IMR-90 (cell line): ENCODE data around the gene TRAPPC3L. TPM values are rescaled to one million over a fixed set of nuclear protein-coding genes. Genes with fewer than 3 reads are reported as not detected.
A peak's percentile ranks its signal among the peaks of the same experiment; 100 is the strongest.

Experiments
- ATAC-seq: fragments of 200-7000 bp; cut with Tn5 transposase; 2 replicates; pipeline ENCODE4 v1.9.1; 2020; ENCODE audit warnings: low read depth, mild to moderate bottlenecking, moderate library complexity
- BruUV-seq: library from RNA; stranded (reverse); fragments of 400-500 nt; replicated peaks from 2 replicates; lab custom pipeline; 2021; lab: Mats Ljungman, UMichigan
- CTCF ChIA-PET: fragments of 300-600 bp; formaldehyde crosslinking; extraction: SDS; loops from one replicate; lab custom pipeline; 2021; ENCODE audit warnings: antibody characterized with exemption; lab: Yijun Ruan, JAX
- POLR2A ChIA-PET: fragments of 300-600 bp; sonication (Branson Sonifier 250); formaldehyde crosslinking; loops from one replicate; lab custom pipeline; 2022; ENCODE audit warnings: antibody characterized with exemption; ENCODE audit not compliant: unreplicated experiment; lab: Charles Lee
- DNase-seq: peaks from one replicate; pipeline ENCODE4 v3.0.0; 2013
- H2AFZ ChIP-seq: replicated peaks from 2 replicates; pipeline ENCODE3; 2013; ENCODE audit warnings: low read length, mild to moderate bottlenecking; ENCODE audit not compliant: poor library complexity
- H2AK5ac ChIP-seq: 2 replicates; pipeline ENCODE4 v1.6.1; 2013; ENCODE audit warnings: low read depth, low read length, inconsistent platforms
- H2AK9ac ChIP-seq: replicated peaks from 2 replicates; pipeline ENCODE3; 2013; ENCODE audit warnings: mild to moderate bottlenecking, low read depth, low read length, moderate library complexity; ENCODE audit not compliant: poor library complexity
- H2BK120ac ChIP-seq: 2 replicates; pipeline ENCODE4 v1.6.1; 2013; ENCODE audit warnings: low read depth, low read length, inconsistent platforms
- H2BK15ac ChIP-seq: 3 replicates; pipeline ENCODE4 v1.6.1; 2013; ENCODE audit warnings: low read depth, low read length, inconsistent platforms
- H2BK20ac ChIP-seq: 2 replicates; pipeline ENCODE4 v1.6.1; 2013; ENCODE audit warnings: low read depth, mild to moderate bottlenecking, inconsistent platforms, low read length, moderate library complexity
- H2BK5ac ChIP-seq: 2 replicates; pipeline ENCODE4 v1.6.1; 2013; ENCODE audit warnings: mild to moderate bottlenecking, low read depth, low read length, inconsistent platforms; ENCODE audit not compliant: poor library complexity, severe bottlenecking
- H3K14ac ChIP-seq: replicated peaks from 2 replicates; pipeline ENCODE4 v1.6.1; 2013; ENCODE audit warnings: low read depth, low read length, inconsistent platforms
- H3K18ac ChIP-seq: 2 replicates; pipeline ENCODE4 v1.6.1; 2013; ENCODE audit warnings: low read depth, low read length, control low read depth
- H3K23ac ChIP-seq: 2 replicates; pipeline ENCODE4 v1.6.1; 2013; ENCODE audit warnings: low read depth, low read length, inconsistent platforms
- H3K27ac ChIP-seq: 2 replicates; pipeline ENCODE4 v1.5.1; 2013; ENCODE audit warnings: mild to moderate bottlenecking, control low read depth, low read length; ENCODE audit not compliant: insufficient read depth
- H3K27me3 ChIP-seq: 2 replicates; pipeline ENCODE4 v1.6.1; 2013; ENCODE audit warnings: low read length; ENCODE audit not compliant: control insufficient read depth, insufficient read depth
- H3K36me3 ChIP-seq: 2 replicates; pipeline ENCODE4 v1.6.1; 2013; ENCODE audit warnings: low read length, mixed read lengths; ENCODE audit not compliant: control insufficient read depth, insufficient read depth
- H3K4ac ChIP-seq: 2 replicates; pipeline ENCODE4 v1.6.1; 2013; ENCODE audit warnings: low read depth, low read length, inconsistent platforms
- H3K4me1 ChIP-seq: 2 replicates; pipeline ENCODE4 v1.6.1; 2013; ENCODE audit warnings: low read length, mixed read lengths; ENCODE audit not compliant: control insufficient read depth, insufficient read depth
- H3K4me2 ChIP-seq: 2 replicates; pipeline ENCODE4 v1.6.1; 2013; ENCODE audit warnings: low read depth, mild to moderate bottlenecking, control low read depth, low read length, moderate library complexity
- H3K4me3 ChIP-seq: 2 replicates; pipeline ENCODE4 v1.5.1; 2013; ENCODE audit warnings: low read depth, mild to moderate bottlenecking, control low read depth, low read length, moderate library complexity; ENCODE audit not compliant: insufficient read depth
- H3K56ac ChIP-seq: 2 replicates; pipeline ENCODE4 v1.6.1; 2013; ENCODE audit warnings: low read length, inconsistent platforms; ENCODE audit not compliant: insufficient read depth; ENCODE audit errors: extremely low read depth
- H3K79me1 ChIP-seq, 2 experiments: 2 replicates each; pipeline ENCODE4 v1.6.1; 2013; ENCODE audit warnings: low read length in 2 of 2, inconsistent platforms in 1 of 2, low read depth in 1 of 2
- H3K9ac ChIP-seq: 2 replicates; pipeline ENCODE4 v1.6.1; 2013; ENCODE audit warnings: low read depth, low read length, control low read depth
- H3K9me1 ChIP-seq: 2 replicates; pipeline ENCODE4 v1.6.1; 2013; ENCODE audit warnings: low read length, inconsistent platforms; ENCODE audit not compliant: insufficient read depth
- H3K9me3 ChIP-seq: 2 replicates; pipeline ENCODE4 v1.6.1; 2013; ENCODE audit warnings: low read length; ENCODE audit not compliant: control insufficient read depth, insufficient read depth
- H4K20me1 ChIP-seq: 2 replicates; pipeline ENCODE4 v1.6.1; 2013; ENCODE audit warnings: low read length, inconsistent platforms; ENCODE audit not compliant: insufficient read depth
- H4K5ac ChIP-seq: 2 replicates; pipeline ENCODE4 v1.6.1; 2013; ENCODE audit warnings: mild to moderate bottlenecking, low read depth, low read length, control low read depth
- H4K8ac ChIP-seq, 2 experiments: 2 replicates each; pipeline ENCODE4 v1.6.1; 2013; ENCODE audit warnings: low read depth in 2 of 2, low read length in 2 of 2, control low read depth in 1 of 2, inconsistent platforms in 1 of 2
- H4K91ac ChIP-seq: 2 replicates; pipeline ENCODE4 v1.6.1; 2013; ENCODE audit warnings: low read depth, low read length, inconsistent platforms; ENCODE audit not compliant: insufficient read depth
- CEBPB ChIP-seq: IDR thresholded peaks from 2 replicates; pipeline ENCODE4 v1.6.1; 2012; ENCODE audit warnings: low read depth, low read length, improper control_type of control experiment
- CHD1 ChIP-seq: IDR thresholded peaks from 2 replicates; pipeline ENCODE4 v1.6.1; 2012; ENCODE audit warnings: low read depth, low read length, improper control_type of control experiment
- ELK1 ChIP-seq: fragments of 150-350 bp; IDR thresholded peaks from 2 replicates; pipeline ENCODE4 v1.6.1; 2016; ENCODE audit warnings: low read depth, mild to moderate bottlenecking, low read length, moderate library complexity, borderline replicate concordance
- FOS ChIP-seq: fragments of 150-350 bp; IDR thresholded peaks from 2 replicates; pipeline ENCODE4 v1.6.1; 2016; ENCODE audit warnings: low read depth, low read length
- MAZ ChIP-seq: IDR thresholded peaks from 2 replicates; pipeline ENCODE4 v1.6.1; 2012; ENCODE audit warnings: low read depth, mild to moderate bottlenecking, low read length, improper control_type of control experiment, moderate library complexity, borderline replicate concordance
- MXI1 ChIP-seq: IDR thresholded peaks from 2 replicates; pipeline ENCODE4 v1.6.1; 2012; ENCODE audit warnings: low read depth, mild to moderate bottlenecking, low read length, moderate library complexity, borderline replicate concordance
- POLR2A ChIP-seq: IDR thresholded peaks from 2 replicates; pipeline ENCODE4 v1.6.1; 2012; ENCODE audit warnings: mild to moderate bottlenecking, low read depth, low read length
- RAD21 ChIP-seq: IDR thresholded peaks from 2 replicates; pipeline ENCODE4 v1.6.1; 2012; ENCODE audit warnings: low read length, improper control_type of control experiment
- RCOR1 ChIP-seq: IDR thresholded peaks from 2 replicates; pipeline ENCODE4 v1.6.1; 2012; ENCODE audit warnings: mild to moderate bottlenecking, low read length, improper control_type of control experiment; ENCODE audit not compliant: insufficient replicate concordance
- SMC3 ChIP-seq: fragments of 150-350 bp; IDR thresholded peaks from 2 replicates; pipeline ENCODE4 v1.6.1; 2016; ENCODE audit warnings: low read depth, mild to moderate bottlenecking, antibody characterized with exemption, low read length, moderate library complexity
- WGBS, 2 experiments: methylation state at CpG; one replicate each; pipeline versions ENCODE4 v1.1.5 to v1.1.7; 2013; ENCODE audit warnings: missing lambda C conversion rate in 2 of 2; ENCODE audit not compliant: insufficient read length in 1 of 2; ENCODE audit errors: extremely low coverage in 2 of 2; 5-methylcytosine and 5-hydroxymethylcytosine counted together
- dilution Hi-C: fragments of 300-500 bp; cut with HindIII; formaldehyde crosslinking; loops from one replicate; pipeline ENCODE4 v1.14.3; 2018; ENCODE audit warnings: low sequenced_read_pairs; ENCODE audit not compliant: unreplicated experiment
- in situ Hi-C: fragments of 300-500 bp; cut with MboI; formaldehyde crosslinking; loops from 3 replicates; pipeline ENCODE4 v1.14.3; 2019; ENCODE audit warnings: low sequenced_read_pairs, inconsistent platforms, mixed read lengths
- intact Hi-C: fragments of 100-400 bp; cut with micrococcal nuclease; formaldehyde crosslinking; loops from 2 replicates; pipeline ENCODE4 v1.10.0; 2022
- polyA plus RNA-seq, 3 experiments: library from polyadenylated mRNA; depleted of rRNA; stranded (reverse); fragments of >200 nt; gene quantifications; 2 replicates each; pipeline ENCODE4 v1.2.3, GENCODE V29; 2012; ENCODE audit warnings: low replicate concordance in 1 of 3
- total RNA-seq: library from RNA; depleted of rRNA; stranded (reverse); fragments of >200 nt; gene quantifications from 2 replicates; pipeline ENCODE4 v1.2.3, GENCODE V29; 2012
- TF ChIP-seq, protein P1 (sequence below): fragments of 150-350 bp; IDR thresholded peaks from 2 replicates; pipeline ENCODE4 v1.6.1; 2017; ENCODE audit warnings: mild to moderate bottlenecking, antibody characterized with exemption, low read length, low read depth
- TF ChIP-seq, protein P2 (sequence below): conservative IDR thresholded peaks from 2 replicates; pipeline ENCODE4 v1.5.1; 2012; ENCODE audit warnings: mild to moderate bottlenecking, low read depth, low read length, improper control_type of control experiment

Gene TRAPPC3L
- total and polyA plus RNA-seq, 2 of the 4 experiments (the other 2 are of a cell fraction): 0.03 TPM; not detected in 1

- Histone ChIP-seq H3K79me1 (peaks cover 0 to 4% of the 10 kb centered on the region in 2 experiments; a peak in 2 of 4 replicates), H3K9ac (no peak overlapping the region), H2AFZ (no peak overlapping the region), H2BK20ac (peak overlapping the region; percentile 17; the same call in 1 of the 2 replicates), H3K4me1 (peaks cover 7% of the 10 kb centered on the region), H3K4me3 (no peak overlapping the region), H3K27me3 (no peaks in the 10 kb centered on the region), H3K27ac (no peak overlapping the region), H3K18ac (no peak overlapping the region), H2BK5ac (no peak overlapping the region), H3K9me1 (peaks cover 14% of the 10 kb centered on the region), H4K91ac (no peak overlapping the region), H3K9me3 (no peaks in the 10 kb centered on the region), H2AK5ac (peak overlapping the region; percentile 12), H2AK9ac (no peak overlapping the region), H3K23ac (no peak overlapping the region), H2BK15ac (no peak overlapping the region; the same call in 2 of the 3 replicates), H3K36me3 (no peaks in the 10 kb centered on the region; the same call in 1 of the 2 replicates), H2BK120ac (no peak overlapping the region; the same call in 1 of the 2 replicates), H3K14ac (no peak overlapping the region), H3K56ac (no peak overlapping the region), H4K20me1 (peaks cover 3% of the 10 kb centered on the region; the same call in 1 of the 2 replicates), H4K8ac (no peak overlapping the region), H4K5ac (no peak overlapping the region), H3K4ac (no peak overlapping the region), H3K4me2 (no peak overlapping the region)
- in situ Hi-C loops (no loop called here), dilution Hi-C loops (no loop called here), intact Hi-C loops (no loop called here)
- TF ChIP-seq POLR2A: no peak
- TF ChIP-seq ELK1: no peak
- TF ChIP-seq SMC3: no peak
- no peak for TF ChIP-seq CHD1
- no peak for TF ChIP-seq CEBPB
- TF ChIP-seq MXI1: no peak
- TF ChIP-seq RAD21: no peak
- TF ChIP-seq, protein P1, sequence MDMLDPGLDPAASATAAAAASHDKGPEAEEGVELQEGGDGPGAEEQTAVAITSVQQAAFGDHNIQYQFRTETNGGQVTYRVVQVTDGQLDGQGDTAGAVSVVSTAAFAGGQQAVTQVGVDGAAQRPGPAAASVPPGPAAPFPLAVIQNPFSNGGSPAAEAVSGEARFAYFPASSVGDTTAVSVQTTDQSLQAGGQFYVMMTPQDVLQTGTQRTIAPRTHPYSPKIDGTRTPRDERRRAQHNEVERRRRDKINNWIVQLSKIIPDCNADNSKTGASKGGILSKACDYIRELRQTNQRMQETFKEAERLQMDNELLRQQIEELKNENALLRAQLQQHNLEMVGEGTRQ: no peak
- TF ChIP-seq FOS: no peak
- no peak for TF ChIP-seq RCOR1
- TF ChIP-seq, protein P2, sequence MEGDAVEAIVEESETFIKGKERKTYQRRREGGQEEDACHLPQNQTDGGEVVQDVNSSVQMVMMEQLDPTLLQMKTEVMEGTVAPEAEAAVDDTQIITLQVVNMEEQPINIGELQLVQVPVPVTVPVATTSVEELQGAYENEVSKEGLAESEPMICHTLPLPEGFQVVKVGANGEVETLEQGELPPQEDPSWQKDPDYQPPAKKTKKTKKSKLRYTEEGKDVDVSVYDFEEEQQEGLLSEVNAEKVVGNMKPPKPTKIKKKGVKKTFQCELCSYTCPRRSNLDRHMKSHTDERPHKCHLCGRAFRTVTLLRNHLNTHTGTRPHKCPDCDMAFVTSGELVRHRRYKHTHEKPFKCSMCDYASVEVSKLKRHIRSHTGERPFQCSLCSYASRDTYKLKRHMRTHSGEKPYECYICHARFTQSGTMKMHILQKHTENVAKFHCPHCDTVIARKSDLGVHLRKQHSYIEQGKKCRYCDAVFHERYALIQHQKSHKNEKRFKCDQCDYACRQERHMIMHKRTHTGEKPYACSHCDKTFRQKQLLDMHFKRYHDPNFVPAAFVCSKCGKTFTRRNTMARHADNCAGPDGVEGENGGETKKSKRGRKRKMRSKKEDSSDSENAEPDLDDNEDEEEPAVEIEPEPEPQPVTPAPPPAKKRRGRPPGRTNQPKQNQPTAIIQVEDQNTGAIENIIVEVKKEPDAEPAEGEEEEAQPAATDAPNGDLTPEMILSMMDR: no peak
- TF ChIP-seq MAZ: no peak
- no CpG with 5 or more reads among the region's 1 CpG for WGBS, 2 experiments
- ChIA-PET POLR2A (no interaction called here), CTCF (interaction anchor here (0.9 kb wide), 1 partner anchor 163 kb away, joined by 3 read pairs; no protein-coding TSS in a partner anchor)
- DNase-seq (no peak), ATAC-seq (no peak)
- BruUV-seq: no TSS peak
These were observed 95.2 kb downstream of the TRAPPC3L start for GRCh38 chr6:116450185-116450710.
